Measurements from ENCODE around the gene BAAT.

Gene BAAT

DNA sequence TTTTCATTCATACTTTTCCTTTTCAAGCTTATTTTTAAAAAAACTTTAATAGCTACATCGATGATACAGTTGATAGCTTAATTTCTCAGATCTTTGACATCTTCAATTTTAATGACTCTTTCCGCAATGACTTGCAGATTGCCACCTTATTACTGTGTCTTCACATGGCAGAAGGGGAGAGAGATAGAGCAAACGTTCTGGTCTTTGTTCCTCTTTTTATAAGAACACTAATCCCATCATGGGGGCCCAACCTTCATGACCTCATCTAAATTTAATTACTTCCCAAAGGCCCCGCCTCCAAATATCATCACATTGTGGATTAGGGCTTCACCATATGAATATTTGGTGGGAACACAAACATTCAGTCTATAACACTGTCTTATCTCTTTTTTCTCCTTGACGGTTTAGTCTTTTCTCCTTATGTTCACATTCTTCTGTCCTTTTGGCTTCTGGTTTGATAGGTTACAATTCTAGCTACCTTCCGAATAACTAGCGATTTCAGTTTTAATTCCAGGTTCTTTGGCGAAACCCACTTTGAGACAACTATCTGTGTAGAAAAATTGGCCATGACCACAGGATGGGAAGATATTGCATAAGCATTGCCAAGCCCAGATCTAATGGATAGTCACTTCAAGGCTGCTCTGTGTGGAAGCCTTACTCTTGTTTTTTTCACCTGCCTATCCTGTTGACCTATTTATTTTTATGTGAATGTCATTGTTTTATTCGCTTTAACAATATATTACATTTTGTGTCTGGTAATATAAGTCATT, 18.9 kb upstream of the BAAT start:
- H3K4me1 ChIP-seq (ENCODE audit: low read depth, poor library complexity, severe bottlenecking) = peaks cover 17% of the 10 kb centered on the region
- no peak overlapping the region for H3K9ac ChIP-seq
- H3K36me3 ChIP-seq (ENCODE audit: insufficient read depth) = peaks cover 19% of the 10 kb centered on the region
- H3K79me2 ChIP-seq (ENCODE audit: insufficient read depth, low read depth) = peaks cover 28% of the 10 kb centered on the region
- H4K20me1 ChIP-seq (ENCODE audit: insufficient read depth) = no peaks in the 10 kb centered on the region
- H3K27ac ChIP-seq = no peak overlapping the region
- H2AFZ ChIP-seq (ENCODE audit: low read depth) = no peak overlapping the region
- H3K4me2 ChIP-seq = no peak overlapping the region
- no peaks in the 10 kb centered on the region for H3K27me3 ChIP-seq (ENCODE audit: insufficient read depth, low read depth)
- H3K4me3 ChIP-seq (IDR thresholded peaks at IDR 0.05; ENCODE audit: insufficient read depth, low read depth, low read length) = no peak overlapping the region
- TF ChIP-seq, protein P1, sequence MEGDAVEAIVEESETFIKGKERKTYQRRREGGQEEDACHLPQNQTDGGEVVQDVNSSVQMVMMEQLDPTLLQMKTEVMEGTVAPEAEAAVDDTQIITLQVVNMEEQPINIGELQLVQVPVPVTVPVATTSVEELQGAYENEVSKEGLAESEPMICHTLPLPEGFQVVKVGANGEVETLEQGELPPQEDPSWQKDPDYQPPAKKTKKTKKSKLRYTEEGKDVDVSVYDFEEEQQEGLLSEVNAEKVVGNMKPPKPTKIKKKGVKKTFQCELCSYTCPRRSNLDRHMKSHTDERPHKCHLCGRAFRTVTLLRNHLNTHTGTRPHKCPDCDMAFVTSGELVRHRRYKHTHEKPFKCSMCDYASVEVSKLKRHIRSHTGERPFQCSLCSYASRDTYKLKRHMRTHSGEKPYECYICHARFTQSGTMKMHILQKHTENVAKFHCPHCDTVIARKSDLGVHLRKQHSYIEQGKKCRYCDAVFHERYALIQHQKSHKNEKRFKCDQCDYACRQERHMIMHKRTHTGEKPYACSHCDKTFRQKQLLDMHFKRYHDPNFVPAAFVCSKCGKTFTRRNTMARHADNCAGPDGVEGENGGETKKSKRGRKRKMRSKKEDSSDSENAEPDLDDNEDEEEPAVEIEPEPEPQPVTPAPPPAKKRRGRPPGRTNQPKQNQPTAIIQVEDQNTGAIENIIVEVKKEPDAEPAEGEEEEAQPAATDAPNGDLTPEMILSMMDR (conservative IDR thresholded peaks at IDR 0.05; ENCODE audit: low read depth, low read length) = no peak

DNA sequence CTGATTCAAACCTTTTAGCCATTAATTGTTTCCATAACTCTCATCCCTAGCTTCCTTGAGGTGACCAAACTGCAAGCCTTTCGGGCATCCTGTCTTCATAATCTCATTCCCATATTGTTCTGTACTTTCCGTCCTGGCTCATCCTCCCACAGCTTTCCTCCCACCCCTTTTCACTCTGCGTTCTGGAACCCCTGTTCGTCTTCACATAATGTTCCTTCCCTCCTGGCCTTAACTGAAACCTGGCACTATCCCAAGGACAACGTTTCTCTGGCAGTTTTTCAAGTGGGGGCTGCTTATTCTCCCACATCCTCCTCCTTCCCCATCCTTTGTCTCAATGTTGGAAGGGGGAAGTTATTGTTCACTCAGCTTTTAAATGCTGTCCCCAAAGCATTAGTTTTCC, 15.3 kb upstream of the BAAT start:
- Histone ChIP-seq H3K27me3 (ENCODE audit: insufficient read depth, low read depth) (no peaks in the 10 kb centered on the region), H3K4me1 (ENCODE audit: low read depth, poor library complexity, severe bottlenecking) (peaks cover 37% of the 10 kb centered on the region), H3K79me2 (ENCODE audit: insufficient read depth, low read depth) (peaks cover 61% of the 10 kb centered on the region), H3K9ac (no peak overlapping the region), H2AFZ (ENCODE audit: low read depth) (no peak overlapping the region), H4K20me1 (ENCODE audit: insufficient read depth) (no peaks in the 10 kb centered on the region), H3K4me2 (peak overlapping the region; percentile 81; the same call in 1 of the 2 replicates), H3K27ac (no peak overlapping the region), H3K4me3 (IDR thresholded peaks at IDR 0.05; ENCODE audit: insufficient read depth, low read depth, low read length) (no peak overlapping the region), H3K36me3 (ENCODE audit: insufficient read depth) (peaks cover 9% of the 10 kb centered on the region)
- TF ChIP-seq, protein P1 (conservative IDR thresholded peaks at IDR 0.05; ENCODE audit: low read depth, low read length) = no peak

DNA sequence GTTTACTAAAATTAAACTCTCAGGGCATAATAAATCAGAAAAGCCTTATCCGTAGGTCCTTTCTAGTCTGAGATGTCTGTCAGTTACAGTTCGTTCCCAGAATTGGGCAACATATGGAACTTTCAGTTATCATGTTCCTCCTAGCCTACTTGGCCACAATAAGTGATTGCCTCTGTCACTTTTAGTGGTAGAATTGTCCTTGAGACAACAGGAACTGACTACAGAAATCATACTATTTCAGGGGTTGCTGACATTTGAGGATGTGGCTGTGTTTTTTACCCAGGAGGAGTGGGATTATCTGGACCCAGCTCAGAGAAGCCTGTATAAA, 14.8 kb upstream of the BAAT start:
- Histone ChIP-seq H2AFZ (ENCODE audit: low read depth) (0 out of 2 replicates have a peak overlapping the region, but pooled peaks have one; percentile 43), H3K4me1 (ENCODE audit: low read depth, poor library complexity, severe bottlenecking) (peaks cover 37% of the 10 kb centered on the region), H4K20me1 (ENCODE audit: insufficient read depth) (no peaks in the 10 kb centered on the region), H3K27ac (no peak overlapping the region; the same call in 1 of the 2 replicates), H3K4me2 (peak overlapping the region; percentile 81), H3K36me3 (ENCODE audit: insufficient read depth) (peaks cover 7% of the 10 kb centered on the region), H3K27me3 (ENCODE audit: insufficient read depth, low read depth) (no peaks in the 10 kb centered on the region), H3K79me2 (ENCODE audit: insufficient read depth, low read depth) (peaks cover 66% of the 10 kb centered on the region), H3K9ac (peak overlapping the region; percentile 92; the same call in 1 of the 2 replicates), H3K4me3 (IDR thresholded peaks at IDR 0.05; ENCODE audit: insufficient read depth, low read depth, low read length) (no peak overlapping the region)
- TF ChIP-seq, protein P1 (conservative IDR thresholded peaks at IDR 0.05; ENCODE audit: low read depth, low read length) = no peak

DNA sequence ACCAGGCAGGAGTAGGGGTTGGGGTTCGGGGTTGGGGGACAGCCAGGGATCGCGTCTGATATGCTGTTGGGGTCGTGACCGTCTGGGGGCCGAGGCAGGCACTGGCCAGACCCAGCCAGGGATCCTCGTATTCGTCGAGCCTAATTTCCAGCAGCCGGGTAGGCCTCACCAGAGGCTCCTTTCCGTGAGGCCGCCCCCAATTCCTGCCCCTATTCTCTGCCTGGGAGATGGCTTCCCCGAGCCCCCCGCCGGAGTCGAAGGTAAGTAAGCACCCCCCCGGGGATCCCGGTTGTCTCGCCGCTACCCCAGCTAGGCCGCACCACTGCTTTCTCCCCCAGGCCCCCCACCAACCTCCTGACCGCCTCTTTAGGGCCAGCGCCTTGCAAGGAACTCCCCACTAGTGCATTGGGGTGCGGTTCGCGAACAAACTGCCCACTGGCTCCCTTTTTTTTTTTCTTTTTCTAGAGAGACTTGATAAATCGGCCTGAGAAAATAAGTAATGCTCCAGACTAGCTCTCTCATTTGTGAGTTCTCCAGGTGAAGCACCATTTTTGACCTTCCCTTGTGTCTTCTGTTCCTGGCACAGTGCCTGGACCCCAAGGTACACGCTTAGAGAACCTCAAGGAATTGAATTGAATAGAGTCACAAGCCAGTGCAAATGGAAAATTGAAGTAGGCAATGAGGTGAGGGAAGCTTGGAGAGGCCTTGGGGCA, 14.3 kb upstream of the BAAT start:
- Histone ChIP-seq H2AFZ (ENCODE audit: low read depth) (peak overlapping the region; percentile 43; the same call in 1 of the 2 replicates), H3K79me2 (ENCODE audit: insufficient read depth, low read depth) (peaks cover 72% of the 10 kb centered on the region), H3K4me2 (peak overlapping the region; percentile 81), H3K9ac (peak overlapping the region; percentile 92), H3K27ac (peak overlapping the region; percentile 44), H3K36me3 (ENCODE audit: insufficient read depth) (peaks cover 7% of the 10 kb centered on the region), H3K27me3 (ENCODE audit: insufficient read depth, low read depth) (no peaks in the 10 kb centered on the region), H3K4me1 (ENCODE audit: low read depth, poor library complexity, severe bottlenecking) (peaks cover 37% of the 10 kb centered on the region), H3K4me3 (IDR thresholded peaks at IDR 0.05; ENCODE audit: insufficient read depth, low read depth, low read length) (peak overlapping the region; percentile 69), H4K20me1 (ENCODE audit: insufficient read depth) (no peaks in the 10 kb centered on the region)
- TF ChIP-seq, protein P1 (conservative IDR thresholded peaks at IDR 0.05; ENCODE audit: low read depth, low read length) = no peak

Data from KMS-11 (cell line).